HG03432 (cell line): ENCODE results near the gene SLC13A5.
"Not testable (repeated sequence)": the region's sequence is repeated elsewhere in the genome, so short reads cannot be mapped to it uniquely, and the experiment has no call there.

ENCODE experiments used
- ATAC-seq: cut with Tn5 transposase; IDR thresholded peaks from one replicate; pipeline ENCODE4 v1.9.1; 2021; ENCODE audit warnings: mild to moderate bottlenecking, moderate library complexity; ENCODE audit not compliant: unreplicated experiment

The SLC13A5 gene

DNA sequence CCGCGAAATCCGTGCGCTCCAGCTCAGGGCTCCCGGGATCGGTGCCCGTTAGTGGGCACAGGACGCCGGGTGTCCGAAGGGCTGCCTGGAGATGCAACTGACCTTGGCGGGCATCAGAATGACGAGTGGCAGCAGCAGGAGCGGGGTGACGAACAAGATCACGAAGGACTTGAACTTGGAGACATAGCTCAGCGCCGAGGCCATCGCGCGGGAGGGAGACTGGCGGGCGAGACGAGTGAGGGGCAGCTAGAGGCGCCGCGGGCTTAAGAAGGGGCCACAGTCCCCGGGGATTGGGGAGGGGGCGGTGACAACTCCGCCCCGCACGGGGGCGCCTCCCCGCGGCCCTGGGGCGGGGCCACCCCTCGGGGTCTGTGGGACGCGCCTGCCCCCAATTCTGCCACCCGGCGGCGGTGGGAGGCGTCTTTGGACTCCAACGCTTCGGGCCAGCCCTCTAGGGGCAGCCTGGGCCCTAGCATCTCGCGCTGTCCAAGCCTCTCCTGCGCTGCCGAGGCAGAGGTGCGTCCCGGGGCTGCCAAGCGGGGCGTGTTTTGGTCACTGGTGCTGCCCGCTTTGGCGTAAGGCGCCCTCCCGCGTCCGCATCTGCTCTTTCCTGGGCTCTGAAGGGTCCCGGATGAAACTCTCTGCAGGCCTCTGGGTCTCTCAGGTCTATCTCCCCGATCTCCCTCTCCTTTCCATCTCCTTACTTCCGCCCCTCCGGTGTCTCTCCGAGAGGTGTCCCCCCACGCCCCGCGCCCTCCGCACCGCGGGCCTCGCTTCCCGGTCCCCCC, at the start of gene SLC13A5:
Gene SLC13A5, minus strand, starts transcription at position 240 of the 788 bp plus-strand sequence. Its CDS starts 36 bp downstream, at position 204.
- no peak for ATAC-seq

- ATAC-seq, result no peak
These were observed 48.6 kb upstream of the SLC13A5 start for GRCh38 chr17:6761779-6762178.

- ATAC-seq, result no peak
These were observed 44.6 kb upstream of the SLC13A5 start for GRCh38 chr17:6757747-6758146.

- ATAC-seq, result no peak
These were observed 43.4 kb upstream of the SLC13A5 start for GRCh38 chr17:6756425-6757031.

DNA sequence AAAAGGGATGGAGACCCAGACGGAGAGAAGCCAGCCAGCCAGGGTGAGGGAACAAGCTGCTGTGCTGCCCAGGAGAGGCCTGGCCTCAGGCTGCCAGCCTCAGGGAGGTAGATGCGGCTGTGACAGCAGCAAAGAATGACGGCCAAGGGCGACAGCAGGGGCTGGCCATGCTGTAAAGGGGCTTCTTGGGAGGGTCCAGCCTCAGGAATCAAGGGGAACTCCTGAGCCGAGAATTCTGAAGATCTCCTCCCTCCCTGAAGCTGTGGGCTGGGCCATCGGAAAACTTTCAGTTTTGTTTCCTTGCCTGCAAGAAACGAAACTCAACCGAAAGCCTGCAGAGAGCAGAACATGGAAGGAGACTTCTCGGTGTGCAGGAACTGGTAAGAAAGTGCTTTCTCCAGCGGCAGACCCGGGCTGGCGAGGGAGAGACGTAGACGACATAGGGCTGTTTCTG, 42.6 kb upstream of the SLC13A5 start, which contains the start of gene XAF1:
Gene XAF1, plus strand, starts transcription at position 316 of the 454 bp plus-strand sequence. Its CDS starts 33 bp downstream, at position 349.
- ATAC-seq, result peak; percentile 44

- no peak for ATAC-seq
These were observed 42.1 kb upstream of the SLC13A5 start for GRCh38 chr17:6755281-6755680.

DNA sequence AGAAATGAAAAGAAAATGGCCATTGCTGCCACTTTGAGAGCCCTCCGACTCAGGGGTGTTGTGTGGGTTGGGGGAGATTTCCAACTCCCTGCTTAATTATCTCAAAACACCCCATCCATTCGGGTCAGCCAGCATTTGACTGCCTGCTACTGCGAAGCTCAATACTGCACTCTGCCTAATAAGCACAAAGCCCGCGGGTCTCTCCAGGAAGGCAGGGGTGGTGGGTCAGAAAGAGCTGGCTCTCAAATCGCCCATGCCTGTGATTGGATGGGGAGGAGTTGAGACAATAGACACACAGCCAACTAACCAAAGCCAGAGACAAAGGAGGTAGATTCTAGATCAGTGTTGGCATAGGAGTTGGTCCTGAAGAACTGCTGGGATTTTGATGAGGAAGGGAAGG, 40.4 kb upstream of the SLC13A5 start:
- ATAC-seq, result no peak

DNA sequence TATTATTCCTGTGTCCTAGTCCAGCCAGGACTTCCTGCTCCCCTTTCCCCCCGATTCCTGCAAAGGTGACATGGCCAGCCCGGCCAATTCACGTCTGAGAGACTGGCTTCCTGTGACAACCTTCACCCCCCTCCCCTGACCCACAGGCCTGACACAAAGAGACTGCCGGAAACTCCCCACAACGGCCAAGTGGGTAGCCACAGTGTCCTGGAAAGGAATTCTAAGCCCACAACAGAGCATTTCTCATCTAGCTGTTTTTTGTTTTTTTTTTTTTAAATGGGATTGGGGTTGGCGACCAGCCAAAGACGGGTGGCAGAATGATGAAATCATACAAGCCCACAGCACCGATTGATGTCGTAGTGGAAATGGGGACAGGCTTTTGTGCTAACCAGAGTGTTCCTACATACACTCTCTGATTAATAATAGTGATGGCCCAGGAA, 39.9 kb upstream of the SLC13A5 start:
- no peak for ATAC-seq

GRCh38 chr17:6752068-6752909, 39.1 kb upstream of the SLC13A5 start:
- ATAC-seq, result no peak

DNA sequence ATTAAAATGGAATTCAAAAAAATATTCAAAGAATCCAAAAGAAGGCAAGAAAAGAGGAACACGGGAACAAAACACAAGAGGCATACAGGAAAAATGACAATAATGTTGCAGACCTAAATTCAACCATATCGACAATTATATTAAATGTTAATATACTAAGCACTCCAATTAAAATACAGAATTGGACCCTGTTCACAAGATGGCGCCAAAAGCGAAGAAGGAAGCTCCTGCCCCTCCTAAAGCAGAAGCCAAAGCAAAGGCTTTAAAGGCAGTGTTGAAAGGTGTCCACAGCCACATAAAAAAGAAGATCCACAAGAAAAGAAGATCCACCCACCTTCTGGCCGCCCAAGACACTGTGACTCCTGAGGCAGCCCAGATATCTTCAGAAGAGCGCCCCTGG, 36.4 kb upstream of the SLC13A5 start:
- no peak for ATAC-seq

GRCh38 chr17:6748617-6749016, 35.4 kb upstream of the SLC13A5 start:
- ATAC-seq, result no peak

GRCh38 chr17:6746665-6747064, 33.5 kb upstream of the SLC13A5 start:
- not testable (repeated sequence) for ATAC-seq

- no peak for ATAC-seq
These were observed 16.4 kb upstream of the SLC13A5 start for GRCh38 chr17:6729531-6729930.

DNA sequence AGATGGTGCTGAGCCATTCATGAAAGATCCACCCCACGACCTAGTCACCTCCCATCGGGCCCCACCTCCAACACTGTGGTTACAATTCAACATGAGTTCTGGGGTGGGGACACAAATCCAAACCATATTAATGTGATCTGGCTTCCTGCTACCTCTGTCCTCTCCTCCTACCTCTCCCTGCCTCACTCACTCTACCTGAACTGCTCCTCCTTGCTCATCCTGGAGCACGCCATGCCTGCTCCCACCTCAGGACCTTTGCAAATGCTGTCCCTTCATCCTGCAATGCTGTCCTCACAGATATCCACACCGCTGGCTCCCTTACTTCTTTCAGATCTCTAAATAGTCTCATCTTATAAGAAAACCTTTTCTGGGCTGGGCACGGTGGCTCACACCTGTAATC, 10.8 kb upstream of the SLC13A5 start:
- no peak for ATAC-seq

GRCh38 chr17:6721744-6722143, 8.6 kb upstream of the SLC13A5 start:
- no peak for ATAC-seq

DNA sequence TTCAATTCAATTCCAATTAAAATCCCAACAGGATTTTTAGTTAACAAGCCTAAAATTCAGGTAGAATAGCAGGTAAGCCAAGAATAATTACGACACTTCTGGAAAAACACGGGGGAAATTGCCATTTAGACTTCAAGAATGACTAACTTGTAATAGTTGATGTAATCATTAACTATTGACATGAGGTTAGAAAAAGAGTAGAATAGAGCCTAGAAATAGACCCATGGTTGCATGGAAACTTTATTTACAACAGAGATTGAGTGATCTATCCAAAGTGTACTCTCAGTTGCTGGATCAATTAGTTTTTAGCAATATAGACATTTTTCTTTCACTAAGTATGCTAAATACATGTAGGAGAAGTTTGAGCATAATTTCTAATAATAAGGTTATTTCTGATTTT, 3.6 kb upstream of the SLC13A5 start:
- no peak for ATAC-seq

GRCh38 chr17:6714315-6714874, 1.2 kb upstream of the SLC13A5 start:
- no peak for ATAC-seq

GRCh38 chr17:6713918-6714271, 726 bp upstream of the SLC13A5 start:
- ATAC-seq, result no peak

DNA sequence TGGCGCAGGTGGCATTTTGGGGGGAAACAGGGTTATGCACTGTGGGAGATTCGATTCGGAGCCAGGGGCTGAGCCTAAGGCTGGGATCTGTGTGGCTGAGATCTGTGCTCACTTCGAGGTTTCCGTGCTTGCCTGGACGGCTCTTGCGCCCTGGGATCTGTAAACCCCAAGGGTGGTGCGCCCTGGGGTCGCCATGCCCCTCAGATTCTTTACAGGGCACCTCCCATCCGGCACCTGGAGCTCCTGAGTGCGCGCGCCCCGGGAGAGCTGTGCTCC, 377 bp downstream of the SLC13A5 start:
- ATAC-seq, result no peak

- ATAC-seq, result no peak
These were observed 913 bp downstream of the SLC13A5 start for GRCh38 chr17:6712058-6712853.

- ATAC-seq, result no peak
These were observed 1.5 kb downstream of the SLC13A5 start for GRCh38 chr17:6711681-6712057.
